Inferior parietal cortex (tissue), 1 donor: ENCODE data around the gene WDR35.

Experiments used
- DNase-seq: peaks from one replicate; pipeline ENCODE4 v3.0.0-alpha.2; 2016; ENCODE audit errors: extremely low spot score

The WDR35 gene

DNA sequence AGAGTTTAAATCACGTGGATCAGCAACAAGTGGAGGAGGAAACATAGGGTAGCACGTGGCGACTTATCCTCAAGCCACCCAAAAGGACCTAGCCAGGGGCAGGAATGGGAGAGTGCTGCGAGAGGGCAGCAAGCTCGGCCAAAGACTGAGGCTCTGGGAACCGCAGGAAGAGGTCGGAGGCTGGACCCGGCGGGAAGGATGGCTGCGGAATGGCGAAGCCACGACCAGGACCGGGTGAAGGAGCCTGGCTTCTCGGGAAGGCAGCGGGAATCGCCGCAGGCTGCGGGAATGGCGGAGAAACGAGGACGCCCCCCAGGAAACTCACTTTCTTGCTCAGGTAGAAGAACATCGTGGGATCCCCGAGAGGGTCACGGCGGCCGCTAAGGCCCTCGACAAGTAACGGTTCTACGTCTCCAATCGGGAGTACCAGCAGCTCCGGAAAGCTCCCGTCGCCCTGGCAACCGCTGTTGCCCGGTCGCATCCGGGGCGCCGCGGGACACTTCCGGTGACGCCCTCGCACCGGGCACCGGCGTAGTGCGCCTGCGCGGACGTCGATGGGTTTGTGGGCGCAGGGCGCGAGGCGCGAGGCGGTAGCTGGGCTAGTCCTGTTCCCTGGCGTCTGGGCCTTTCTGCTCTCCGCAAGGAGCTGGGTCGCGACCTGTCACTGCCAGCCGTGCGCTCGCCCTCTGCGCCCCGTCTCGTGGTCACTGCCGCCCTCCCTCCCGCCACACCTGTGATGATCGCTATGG lies at the start of gene WDR35:
WDR35 (minus strand) TSS at position 439 of the 749 bp plus-strand sequence; CDS start at position 349, 90 bp downstream.
- peak; percentile 89 for DNase-seq

GRCh38 chr2:20037660-20038059 lies 47.8 kb upstream of the WDR35 start:
- no peak for DNase-seq

- no peak for DNase-seq
Observed at GRCh38 chr2:20035955-20036666, 46.2 kb upstream of the WDR35 start.

- no peak for DNase-seq
Observed at GRCh38 chr2:20034821-20035220, 44.9 kb upstream of the WDR35 start.

DNA sequence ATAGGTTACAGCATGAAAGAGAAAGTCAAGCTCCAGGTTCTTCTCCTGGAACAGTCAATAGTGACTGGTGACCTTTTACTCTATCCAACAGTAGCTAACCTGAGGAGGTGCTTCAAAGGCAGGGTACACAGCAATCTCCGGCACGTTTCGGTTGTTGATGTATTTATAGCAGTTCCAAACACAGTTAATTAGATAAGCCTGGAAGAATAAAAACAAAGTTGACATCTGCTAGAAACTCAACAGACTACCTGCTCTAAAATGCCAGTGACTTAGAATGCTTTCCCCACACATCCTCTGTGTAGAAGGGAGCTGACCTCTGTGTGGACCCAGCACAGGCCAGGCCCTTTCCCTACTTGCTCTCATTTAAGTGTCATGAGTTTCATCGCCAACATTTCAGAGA lies 44.3 kb upstream of the WDR35 start:
- no peak for DNase-seq

DNA sequence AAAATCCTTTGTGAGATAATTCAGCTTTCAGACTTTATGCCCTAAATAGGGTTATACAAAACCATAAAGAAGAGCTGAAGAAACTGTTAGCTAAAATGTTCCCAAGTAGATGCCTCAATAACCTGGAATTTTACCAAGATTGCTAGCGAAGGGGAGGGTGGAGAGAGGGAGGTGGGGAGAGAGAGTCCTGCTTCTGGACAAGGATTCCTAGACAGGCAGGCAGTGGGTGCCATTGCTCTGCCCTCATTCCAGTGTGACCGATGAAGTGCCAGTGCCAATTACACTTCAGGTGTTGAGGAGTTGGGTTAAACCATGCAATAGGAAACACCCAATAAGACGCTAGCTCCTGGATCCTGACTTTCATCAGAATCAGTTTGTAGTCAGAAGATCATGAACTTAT lies 43.4 kb upstream of the WDR35 start:
- DNase-seq = no peak

DNA sequence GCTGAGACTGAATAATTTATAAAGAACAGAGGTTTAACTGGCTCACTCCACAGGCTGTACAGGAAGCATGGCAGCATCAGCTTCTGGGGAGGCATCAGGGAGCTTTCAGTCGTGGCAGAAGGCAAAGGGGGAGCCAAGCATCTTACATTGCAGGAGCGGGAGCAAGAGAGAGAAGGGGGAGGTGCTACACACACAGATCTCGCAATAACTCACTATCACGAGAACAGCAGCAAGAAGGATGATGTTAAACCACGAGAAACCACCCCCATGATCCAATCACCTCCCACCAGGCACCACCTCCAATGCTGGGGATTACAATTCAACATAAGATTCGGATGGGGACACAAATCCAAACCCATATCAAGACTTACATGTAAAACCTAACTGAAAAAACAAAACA lies 40.3 kb upstream of the WDR35 start:
- no peak for DNase-seq

DNA sequence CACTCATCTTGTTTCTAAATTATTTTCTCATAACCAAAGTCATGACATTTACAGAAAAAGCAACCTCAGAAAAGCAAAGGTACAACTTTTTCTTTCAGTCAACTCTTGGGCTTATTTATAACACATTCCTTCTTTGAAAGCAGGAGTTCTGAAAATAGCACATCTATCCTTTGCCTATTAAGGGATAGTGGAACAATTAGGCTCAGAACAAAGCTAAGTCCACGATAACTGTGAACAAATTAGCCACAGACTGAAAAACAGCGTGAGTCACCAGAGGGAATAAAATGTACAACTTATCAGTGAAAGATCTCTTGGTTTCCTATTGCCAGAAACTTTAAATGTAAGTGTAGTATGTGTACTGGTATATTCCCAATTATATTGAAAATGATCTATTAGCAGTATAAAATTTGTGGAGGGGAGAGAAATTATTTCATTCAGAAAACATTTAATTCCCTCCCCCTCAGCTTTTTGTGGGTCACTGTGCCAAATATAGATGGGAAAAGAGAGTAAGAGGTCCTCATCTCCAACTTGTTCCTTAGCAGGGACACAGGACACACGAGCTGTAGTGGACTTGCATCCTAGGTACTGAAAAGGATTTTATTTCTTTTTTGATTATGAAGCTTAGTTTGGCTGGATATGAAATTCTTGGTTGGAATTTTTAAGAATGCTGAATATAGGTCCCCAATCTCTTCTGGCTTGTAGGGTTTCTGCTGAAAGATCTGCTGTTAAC lies 38.0 kb upstream of the WDR35 start:
- no peak for DNase-seq

DNA sequence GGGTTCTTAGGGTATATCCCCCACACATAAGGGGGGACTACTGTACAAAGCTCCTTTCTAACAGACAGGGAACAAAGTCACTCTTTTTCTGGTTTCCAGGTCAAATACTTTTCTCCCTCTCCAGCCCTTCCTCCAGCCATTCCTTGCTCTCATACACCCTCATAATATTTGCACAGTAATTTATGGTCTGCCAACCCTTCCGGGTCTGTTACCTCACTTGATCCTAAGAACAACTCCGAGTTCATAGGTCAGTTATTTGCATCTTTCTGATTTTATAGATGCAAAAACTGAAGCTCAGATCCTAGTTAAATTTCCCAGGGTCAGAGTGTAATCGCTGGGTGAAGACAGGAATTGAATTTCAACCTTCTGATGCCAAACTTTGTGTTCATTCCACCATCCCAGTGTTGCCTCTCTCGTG lies 37.4 kb upstream of the WDR35 start:
- no peak for DNase-seq

DNA sequence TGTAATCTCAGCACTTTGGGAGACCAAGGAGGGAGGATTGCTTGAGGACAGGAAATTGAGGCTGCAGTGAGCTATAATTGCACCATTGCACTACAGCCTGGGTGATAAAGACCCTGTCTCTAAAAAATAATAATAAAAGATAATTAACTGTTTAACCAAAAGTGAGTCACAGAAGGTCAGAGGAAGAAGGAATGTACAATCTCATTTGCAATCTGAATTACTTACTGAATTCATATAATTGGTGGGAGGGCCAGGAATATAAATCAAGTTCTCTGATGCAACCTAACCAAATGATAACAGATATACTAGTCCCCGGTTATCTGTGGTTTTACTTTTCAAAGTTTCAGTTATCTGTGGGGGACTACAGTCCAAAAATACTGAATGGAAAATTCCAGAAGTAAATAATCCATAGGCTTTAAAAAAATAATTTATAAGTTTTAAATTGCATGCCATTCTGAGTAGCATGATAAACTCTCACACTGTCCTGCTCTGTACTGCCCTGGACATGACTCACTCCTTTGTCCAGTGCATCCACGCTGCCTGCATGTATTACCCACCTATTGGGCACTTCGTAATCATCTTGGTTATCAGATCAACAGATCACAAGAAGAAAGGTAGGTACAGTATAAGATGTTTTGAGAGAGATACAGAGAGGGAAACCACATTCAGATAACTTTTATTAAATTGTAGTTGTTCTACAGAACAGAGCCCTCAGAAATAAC lies 35.3 kb upstream of the WDR35 start:
- DNase-seq = no peak

DNA sequence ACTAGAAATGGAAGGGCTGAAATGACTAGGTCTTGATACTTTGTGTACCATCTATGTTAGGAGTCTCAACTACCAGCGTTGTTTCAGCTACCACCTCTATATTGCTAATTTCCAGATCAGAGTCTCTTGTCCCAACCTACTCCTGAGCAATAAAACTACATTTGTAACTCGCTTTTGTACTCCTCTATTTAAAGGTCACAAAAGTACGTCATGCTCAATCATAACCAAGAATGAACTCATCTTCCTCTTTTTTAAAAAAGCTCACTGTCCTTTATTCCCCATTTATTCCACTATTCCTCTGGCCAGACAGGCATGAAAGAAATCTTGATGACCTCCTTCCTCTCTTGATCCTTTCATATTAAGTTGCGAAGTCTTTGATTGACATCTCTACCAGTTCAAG lies 33.8 kb upstream of the WDR35 start:
- no peak for DNase-seq

DNA sequence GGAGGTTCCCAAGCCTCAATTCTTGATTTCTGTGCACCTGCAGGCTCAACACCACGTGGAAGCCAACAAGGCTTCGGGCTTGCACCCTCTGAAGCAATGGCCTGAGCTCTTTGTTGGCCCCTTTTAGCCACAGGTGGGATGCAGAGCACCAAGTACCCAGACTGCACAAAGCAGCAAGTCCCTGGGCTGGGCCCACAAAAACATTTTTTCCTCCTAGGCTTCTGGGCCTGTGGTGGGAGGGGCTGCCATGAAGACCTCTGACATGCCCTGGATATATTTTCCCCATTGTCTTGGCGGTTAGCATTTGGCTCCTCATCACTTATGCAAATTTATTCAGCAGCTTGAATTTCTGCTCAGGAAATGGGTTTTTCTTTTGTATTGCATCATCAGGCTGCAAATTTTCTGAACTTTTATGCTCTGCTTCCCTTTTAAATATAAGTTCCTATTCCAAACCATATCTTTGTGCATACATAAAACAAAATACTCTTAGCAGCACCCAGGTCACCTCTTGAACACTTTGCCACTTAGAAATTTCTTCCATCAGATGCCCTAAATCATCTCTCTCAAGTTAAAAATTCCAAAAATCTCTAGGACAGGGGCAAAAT lies 31.6 kb upstream of the WDR35 start:
- no peak for DNase-seq

- DNase-seq = no peak
Observed at GRCh38 chr2:20019747-20020146, 29.8 kb upstream of the WDR35 start.

- no peak for DNase-seq
Observed at GRCh38 chr2:20018601-20019152, 28.8 kb upstream of the WDR35 start.

DNA sequence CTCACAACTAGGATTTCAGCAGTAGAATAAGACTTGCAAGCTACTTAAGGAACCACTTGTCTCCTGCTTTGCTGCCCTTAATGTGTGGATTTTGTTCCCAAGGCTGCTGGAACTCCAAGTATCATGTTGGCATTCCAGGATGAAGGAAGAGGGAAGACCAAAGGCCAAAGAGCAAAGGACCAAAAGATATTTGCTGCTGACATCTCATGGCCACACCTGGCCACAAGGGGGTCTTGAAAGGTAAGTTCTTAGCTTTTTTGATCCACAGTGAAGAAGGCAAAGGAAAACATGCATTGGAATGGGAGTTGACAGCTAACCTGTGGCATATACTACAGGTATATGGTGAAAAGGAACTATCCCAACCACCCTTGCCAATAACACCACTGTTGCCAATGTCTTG lies 26.4 kb upstream of the WDR35 start:
- no peak for DNase-seq

DNA sequence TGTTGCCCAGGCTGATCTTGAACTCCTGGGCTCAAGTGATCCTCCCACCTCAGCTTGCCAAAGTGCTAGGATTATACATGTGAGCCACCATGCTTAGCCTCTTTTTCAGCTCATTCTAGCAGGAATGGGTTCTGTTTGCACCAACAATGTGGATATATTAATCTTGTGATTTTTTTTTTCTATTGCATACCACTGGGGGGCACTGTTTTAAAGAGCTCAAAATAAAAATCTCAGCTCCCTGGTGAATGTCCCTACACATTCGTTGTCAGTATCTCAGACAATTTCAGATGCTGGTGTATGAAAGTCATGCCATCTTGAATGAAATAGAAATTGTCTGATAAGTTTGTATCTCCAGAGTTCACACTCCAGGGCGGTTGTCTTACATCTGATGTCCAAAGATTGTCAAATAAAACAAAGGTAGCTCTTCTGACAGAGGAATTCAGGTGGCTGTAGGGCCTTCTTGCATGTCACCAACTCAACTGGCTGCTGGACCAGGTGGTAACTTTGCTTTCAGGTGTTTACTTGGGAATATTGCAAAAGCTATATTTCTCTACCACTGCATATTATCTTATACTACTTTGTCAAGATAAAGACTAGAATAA lies 25.7 kb upstream of the WDR35 start:
- DNase-seq = peak; percentile 70

GRCh38 chr2:20013126-20013849 lies 23.4 kb upstream of the WDR35 start:
- DNase-seq = no peak

- no peak for DNase-seq
Observed at GRCh38 chr2:20012282-20013125, 22.6 kb upstream of the WDR35 start, which contains the start of gene MATN3. MATN3 (minus strand) TSS chr2:20012668; CDS start chr2:20012631, 37 bp downstream.

- DNase-seq = no peak
Observed at GRCh38 chr2:20012032-20012281, 22.1 kb upstream of the WDR35 start.
